HUDEP-2 (cell line): ENCODE results near the gene BANF2.

Experiments
- DNase-seq, 76 experiments: peaks; one replicate each; lab custom pipeline; 2025; ENCODE audit not compliant: unreplicated experiment in 76 of 76; lab: John Stamatoyannopoulos, UW

BANF2 gene

DNA sequence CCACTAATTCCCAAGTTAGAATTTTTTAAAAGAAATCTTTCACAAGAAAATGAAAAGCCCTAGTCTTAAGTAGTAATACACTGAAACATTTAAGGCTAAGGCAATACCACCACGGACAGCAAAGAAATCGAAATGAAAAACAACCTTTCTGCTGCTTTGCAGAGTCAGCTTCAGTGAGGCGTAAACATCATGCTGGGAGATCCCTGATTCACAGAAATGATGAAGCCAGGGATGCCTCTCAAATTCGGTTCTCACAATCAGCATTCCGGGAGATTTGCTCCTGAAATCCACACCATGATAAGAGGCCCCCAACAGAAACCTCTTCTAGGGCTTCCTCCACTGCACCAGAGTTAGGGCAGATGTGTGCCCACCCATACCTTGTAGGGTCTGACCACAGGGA is 36.3 kb upstream of the BANF2 start:
- no peak for DNase-seq

DNA sequence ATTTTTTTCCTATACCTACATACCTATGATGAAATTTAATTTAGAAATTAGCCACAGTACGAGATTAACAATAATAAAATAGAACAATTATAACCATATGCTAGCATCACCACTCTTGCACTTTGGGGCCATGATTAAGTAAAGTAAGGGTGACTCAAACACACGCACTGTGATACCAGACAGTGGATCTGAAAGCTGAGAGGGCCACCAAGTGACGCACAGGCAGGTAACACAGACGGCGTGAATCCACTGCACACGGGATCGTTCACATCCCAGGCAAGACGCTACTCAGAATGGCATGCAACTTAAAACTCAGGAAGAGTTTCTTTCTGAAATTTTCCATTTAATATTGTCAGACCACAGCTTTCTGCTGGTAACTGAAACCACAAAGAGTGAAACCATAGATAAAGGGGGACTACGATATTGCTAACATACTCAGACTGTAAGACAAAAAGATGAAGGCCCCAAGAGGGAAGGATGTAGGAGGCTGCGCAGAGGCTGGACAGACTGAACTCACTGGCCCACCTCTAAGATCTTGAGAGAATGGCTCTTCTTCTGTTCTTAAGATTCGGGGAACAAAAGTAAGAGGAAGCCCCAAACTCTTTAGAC is 35.6 kb upstream of the BANF2 start:
- DNase-seq: no peak

DNA sequence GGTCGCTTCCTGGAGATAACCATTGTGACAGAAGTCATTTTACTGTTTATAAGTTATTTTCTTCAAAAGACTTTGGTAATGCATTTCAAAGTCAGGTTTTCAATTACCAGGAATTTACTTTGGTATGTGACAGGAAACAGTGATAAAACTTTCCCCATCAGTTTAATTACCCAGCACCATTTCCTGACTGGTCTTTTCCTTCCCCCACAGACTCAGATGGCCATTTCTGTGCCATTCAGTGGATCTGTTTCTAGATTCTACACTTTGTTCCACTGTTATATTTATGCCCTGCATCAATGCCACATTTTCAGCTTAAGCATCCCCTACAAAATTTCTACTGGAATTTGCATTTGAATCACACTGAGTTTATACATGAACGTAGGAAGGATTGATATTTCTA is 34.0 kb upstream of the BANF2 start:
- no peak for DNase-seq

DNA sequence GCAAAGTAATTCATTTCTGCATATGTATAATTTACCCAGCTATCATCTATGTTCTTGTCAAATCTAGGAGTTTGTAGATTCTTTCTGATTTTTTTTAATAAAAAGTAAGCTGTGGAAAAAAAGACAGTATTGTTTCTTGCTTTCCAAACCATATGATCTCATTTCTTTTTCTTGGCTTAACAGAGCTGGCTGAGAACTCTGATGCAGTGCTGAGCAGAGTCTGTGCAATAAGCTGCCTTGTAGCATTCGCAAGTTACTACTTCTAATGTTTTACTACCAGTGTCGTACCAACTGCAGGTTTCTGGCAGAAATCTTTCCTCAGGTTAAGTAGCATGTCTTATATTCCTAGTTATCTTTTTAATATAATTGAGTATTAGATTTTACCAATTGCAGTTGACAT is 33.3 kb upstream of the BANF2 start:
- no peak for DNase-seq

DNA sequence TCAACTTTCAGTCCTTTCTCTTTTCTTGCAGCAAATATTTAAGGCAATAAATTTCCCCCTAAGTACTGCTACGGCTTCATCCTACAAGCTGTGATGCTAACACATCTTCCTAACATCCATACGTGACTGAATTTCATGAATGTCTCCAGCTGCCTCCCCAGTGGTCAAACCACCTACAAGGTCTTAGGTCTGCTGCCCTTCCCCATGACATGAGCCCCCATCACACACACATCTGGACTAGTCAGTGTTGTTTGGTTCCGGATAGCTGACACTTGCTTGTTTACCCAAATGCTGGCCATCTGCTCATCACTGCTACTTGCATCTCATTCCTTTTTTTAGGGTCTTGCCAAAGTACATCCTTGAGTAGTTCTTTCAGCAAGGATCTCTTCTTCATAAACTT is 32.3 kb upstream of the BANF2 start:
- DNase-seq: no peak

DNA sequence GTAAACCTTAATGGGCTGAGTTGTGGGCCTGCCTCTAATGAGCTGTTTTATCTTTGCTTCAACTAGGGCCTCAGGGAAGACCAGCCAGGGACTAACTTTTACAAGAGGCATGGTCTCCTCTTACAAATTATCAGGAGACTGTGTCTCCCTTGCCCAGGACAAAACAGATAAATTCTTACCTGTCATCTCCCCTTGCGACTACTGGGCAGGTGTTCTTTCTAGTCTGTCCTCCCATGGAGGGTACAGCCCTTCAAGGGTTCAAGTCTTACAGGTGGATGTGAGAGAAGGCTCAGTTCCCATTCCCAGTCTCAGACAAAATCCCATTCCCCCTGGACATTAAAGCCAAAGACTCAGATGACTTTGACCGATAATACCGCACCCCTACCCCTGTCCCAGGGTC is 31.3 kb upstream of the BANF2 start:
- no peak for DNase-seq

DNA sequence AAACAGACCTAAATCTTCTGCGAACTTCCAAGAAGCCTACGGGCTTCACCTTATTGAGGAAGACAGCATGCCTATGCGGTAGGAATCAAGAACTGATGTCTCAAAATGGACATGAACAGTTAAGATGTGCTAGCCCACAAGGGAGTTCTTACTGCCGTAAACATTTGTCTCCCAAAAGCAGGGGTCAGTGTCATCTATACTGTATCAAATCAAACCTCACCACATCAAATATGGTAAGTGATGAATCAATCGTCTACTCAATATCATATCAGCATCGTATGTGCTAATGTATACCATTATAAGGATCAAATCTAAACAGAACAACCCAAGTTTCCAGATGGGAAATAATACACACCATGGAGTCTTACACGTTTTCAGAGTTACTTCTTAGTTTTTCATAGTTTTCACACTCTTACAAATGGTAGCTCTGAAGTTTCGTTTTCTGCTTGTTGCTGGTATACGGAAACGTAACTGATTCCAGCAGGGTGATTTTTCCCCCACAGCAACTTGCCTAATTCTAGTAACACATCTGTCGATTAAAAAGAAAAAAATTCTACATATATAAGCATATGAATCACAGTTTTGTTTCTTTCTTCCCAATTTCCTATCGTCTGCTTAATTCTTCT is 30.3 kb upstream of the BANF2 start:
- no peak for DNase-seq

DNA sequence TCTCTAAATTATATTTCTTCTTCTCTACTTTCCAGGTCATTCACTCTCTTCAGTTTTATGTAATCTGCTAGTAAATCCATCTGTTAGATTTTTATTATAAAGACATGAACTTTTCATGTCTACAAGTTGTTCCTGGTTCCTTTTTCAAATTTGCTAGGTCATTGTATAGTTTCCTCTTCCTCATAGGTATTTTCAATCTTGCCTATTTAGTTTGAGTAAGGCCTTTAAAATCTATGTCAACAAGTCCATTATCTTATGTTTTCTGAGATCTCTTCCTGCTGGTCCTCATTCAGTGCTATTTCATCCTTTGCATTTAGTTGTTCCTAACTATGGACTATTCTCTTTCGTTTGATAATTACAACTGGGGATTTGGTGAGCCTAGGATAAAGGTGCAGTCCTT is 28.8 kb upstream of the BANF2 start:
- DNase-seq: no peak

DNA sequence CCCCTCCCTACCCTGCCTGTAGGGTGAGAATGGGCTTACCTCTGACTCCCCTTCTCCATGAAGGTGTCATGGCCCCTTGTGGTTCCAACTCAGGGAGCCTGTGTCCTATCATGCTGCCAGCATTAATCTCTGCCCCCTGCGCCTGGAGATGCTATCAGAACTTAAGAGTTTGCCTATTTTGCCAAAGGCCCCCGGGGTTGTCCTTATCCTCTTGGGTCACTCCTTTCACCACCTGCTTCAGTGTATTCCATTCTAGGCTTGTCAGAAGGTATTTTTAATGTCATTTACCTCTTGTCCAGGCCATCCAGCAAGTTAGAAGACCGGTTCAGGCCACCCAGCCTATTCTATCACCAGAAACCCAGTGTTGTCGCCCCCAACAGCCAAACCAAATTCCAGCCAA is 28.2 kb upstream of the BANF2 start:
- no peak for DNase-seq

DNA sequence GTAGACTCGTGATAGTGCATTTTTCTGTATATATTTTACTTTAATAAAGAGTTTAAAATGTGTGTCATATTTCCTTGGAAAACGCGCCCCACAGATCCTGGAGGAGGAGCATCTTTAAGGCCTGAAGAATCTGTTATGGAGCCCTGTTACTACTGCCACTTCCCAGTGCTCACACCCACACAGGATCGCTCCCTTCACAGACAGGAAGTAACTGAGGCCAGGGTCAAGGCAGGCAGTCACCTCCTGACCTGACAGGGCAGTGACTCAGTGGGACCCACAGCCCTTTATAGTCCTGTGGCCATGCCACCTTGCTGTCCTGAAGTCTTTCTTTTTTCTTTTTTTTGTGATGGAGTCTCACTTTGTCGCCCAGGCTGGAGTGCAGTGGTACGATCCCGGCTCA is 26.7 kb upstream of the BANF2 start:
- DNase-seq: no peak

DNA sequence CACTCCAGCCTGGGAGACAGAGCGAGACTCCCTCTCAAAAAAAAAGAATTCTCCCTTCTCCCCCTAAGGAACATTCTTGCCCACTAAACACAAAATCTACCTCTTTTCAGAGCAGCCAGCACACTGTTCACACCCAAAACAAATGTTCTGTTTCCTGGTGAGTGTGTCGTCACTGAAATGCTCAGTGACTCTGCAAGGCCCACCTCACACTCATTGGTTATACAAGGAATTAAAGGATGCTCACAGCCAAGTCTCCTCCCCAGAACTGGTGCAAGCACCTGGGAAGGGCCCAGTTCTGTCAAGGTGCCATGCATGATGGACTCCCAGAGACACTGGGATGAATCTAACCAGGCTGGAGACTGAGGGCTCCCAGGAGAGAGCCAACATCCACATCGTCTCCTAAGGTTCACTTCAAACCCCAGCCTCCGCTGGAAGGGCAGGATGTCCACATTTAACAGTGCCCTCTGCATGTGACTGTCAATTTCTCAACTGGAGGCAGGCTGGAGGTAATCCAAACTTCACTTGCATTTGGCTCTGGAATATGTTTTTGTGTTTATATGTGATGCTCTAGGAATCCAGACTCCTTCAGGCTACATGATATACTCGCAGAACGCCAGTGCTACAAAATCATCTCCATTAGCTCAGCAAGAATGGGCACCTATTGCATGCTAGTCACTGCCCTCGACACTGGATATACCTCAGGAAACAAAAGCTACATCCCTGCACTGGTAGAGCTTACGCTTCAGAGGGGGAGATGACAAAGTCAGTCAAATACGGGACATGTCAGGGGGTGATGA is 24.8 kb upstream of the BANF2 start:
- DNase-seq: no peak

DNA sequence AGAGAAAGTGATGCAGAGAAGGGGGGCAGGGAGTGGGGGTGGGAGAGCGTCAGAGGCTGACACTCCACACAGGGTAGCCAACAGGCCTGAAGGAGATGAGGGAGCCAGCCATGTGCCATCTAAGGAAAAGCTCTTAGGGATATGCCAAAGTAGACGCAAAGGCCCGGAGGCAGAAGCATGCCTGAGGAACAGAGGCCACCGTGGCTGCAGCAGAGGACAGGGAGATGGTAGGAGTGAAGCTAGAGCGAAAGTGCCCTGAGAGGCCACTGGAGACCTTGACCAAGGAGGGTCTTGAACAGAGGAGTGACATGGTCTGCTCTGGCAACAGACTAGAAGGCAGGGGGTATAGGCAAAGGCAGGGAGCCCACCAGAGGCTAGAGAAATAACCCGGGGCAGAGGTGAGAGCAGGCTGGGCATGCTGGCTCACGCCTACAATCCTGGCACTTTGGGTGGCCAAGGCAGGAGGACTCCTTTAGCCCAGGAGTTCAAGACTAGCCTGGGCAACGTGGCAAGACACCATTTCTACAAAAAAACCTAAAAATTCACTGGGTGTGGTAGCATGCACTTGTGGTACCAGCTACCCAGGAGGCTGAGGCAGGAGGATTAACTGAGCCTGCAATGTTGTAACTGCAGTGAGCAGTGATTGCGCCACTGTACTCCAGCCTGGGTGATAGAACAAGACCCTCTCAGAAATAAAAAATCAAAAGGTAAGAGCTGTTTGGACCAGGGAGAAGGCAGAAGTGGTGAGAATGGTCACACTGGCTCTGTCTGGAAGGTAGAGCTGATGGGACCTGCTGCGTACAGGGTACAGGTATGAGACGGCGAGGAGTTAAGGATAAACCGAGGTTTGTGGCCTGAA is 24.0 kb upstream of the BANF2 start:
- DNase-seq: no peak

DNA sequence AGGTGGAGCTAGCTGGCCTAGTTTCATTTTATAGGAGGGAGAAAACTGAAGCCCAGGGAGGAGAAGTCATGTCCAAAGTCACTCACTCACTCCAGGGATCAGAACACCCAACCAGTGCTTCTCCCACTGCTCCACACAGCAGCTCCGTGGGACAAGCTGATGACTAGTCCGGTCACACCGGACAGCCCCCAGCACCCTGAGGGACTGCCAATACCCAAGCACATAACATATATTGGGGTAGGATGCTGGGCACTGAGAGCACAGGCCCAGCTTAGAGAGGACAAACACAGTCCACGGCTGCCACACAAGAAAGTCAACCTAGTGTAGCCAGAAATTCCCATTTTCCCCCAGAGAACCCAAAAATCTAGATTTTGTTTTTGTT is 23.4 kb upstream of the BANF2 start:
- DNase-seq: no peak

DNA sequence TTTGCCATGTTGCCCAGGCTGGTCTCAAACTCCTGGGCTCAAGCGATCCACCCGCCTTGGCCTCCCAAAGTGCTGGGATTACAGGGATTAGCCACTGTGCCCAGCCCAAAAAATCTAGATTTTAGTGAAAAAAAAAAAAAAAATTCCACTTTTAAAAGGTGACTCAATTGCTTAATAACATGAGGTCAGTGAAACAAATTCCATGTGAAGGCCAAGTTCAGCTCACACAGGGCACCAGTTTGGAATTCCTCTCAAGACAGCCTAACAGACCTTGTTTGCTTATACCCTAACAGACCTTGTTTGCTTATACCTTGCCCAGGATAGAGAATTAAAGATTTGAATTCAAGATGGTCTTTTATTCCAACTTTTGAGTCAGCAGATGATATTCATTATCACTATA is 22.8 kb upstream of the BANF2 start:
- DNase-seq: no peak

DNA sequence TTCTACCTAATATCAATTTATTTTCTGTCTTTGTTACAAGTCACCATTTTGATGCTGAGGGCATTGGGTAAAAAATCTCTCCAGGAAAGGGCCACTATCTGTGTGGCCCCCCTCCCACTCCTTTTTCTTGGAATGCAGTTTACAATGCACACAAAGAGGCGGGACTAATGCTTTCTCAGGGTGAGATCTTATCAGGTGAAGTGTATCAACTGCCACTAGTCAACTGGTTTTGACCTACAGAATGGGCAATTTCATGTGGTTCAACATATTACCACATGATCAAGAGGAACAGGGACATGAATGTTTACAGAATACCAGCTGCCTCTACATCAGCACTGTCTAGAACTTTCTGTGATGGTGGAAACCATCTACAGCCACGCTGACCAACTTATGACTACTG is 21.5 kb upstream of the BANF2 start:
- DNase-seq: peak in 42 of 76 experiments; percentile 3 to 80 (median 46)

DNA sequence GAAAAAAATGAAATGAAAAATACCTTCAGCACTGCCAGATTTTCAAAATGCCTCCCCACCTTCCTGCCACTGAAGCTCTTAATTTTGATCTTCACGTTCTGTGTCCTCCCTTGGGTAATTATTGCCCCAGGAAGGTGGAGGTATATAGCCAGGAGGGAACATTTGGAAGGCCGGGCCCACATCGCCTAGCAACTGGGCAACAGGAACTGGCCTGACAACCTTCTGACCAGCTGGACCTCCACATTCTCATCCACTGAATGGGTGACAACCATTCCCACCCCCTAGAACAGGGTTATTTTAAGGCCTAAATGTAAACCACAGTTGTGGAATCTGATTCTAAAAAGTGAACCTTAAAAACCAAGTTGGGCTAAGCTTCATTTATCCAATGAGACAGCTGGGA is 20.9 kb upstream of the BANF2 start:
- DNase-seq: no peak

DNA sequence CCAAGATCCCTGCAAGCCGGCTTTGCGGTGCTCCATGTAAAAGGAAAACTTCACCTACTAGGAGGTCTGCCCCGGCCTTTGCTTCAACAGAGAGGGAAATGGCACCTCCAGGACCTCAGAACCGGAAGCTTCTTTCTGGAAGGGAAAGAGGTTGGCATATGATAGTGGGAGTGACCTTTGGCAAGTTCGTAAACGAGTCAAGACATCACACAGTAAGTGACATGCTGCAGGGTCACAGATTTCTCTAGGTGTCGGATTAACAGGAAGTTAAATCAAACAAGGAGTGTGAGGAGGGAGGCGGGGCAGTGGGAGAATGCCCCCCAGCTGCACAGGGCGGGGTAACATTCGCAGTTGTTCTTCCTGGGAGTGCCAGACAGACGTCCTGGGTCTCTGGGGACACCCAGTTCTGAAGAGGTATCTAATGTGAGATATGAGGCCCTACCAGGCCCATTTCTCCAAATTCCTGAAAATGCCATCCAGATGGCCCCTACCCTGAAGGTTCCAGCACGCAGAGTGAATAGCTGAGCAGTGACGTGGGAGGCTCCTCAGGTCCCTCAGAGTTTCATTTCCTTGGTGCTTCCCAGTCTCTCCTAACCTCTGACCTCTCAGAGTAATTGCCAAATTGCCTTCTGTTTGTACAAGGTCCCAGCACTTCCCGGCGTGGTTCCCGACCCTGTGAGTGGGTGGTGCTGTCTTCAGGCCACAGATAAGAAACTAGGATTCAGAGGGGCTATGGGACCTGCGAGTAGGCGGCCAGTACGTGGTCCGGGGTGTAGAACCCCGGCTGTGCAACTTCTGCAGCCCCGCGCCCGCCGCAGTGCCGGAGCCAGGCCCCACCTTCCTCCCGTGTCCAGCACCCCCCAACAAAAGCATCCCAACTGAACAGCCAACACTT is 19.6 kb upstream of the BANF2 start:
- peak in 16 of 76 experiments; percentile 3 to 36 (median 12) for DNase-seq

DNA sequence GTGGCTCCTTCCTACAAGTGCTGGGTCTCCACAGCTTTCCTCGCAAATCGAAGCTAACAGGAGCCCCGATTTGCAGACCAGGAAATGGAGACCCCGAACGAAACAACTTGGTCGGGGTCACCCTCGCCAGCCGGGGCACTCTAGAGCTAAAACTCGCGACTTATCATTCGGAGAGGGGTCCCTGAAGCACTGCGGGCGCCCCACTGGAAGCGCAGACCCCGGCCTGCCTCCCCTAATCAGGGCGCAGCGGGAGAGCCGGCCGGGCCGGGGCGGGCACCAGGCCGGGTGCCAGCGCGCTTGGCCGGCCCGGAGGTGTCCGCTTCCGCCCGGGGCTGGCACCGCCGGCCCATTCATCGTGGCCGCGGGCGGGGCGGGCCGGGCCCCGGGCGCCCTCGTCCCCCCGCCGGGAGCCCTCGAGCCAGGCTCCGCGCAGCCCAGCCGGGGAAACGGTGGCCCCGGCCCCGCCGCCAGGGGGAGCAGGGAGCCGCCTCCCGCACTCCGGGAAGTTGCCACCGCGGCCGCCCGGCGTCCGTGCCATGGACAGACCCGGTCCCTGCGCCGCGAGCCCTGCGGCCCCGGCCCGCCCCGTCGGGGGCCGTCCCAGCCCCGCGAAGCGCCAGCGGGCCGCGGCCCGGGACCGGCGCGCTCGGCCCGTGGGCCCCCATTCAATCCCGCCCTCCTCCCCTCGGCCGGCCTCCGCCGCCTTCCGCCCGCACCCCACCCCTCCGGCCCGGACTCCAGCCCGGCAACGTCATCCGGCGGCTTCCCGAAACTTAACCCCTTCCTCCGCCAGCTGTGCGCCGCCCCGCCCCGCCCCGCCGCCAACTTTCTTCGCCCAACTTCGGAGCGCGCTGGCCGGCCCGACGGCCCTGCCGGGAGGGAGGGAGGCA is 18.7 kb upstream of the BANF2 start:
- peak in 60 of 76 experiments; percentile 3 to 76 (median 50) for DNase-seq

DNA sequence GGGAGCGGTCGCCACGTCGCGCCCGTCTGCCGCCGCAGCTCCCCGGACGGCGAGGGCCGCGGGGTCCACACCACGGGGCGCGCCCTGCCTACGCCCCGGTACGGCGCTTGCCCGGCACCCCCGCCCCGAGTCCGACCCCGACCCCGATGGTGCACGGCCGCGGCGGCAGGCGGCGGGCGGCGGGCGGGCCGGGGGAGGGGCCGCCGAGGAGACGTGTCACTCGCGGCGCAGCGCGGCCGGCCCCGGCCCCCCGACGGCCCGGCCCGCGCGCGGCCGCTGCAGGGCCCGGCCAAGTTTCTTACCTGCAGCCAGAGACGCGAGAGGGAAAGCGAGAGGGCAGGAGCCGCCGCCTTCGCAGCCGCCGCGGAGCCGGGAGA is 18.1 kb upstream of the BANF2 start:
- DNase-seq: no peak
